SK-N-SH (cell line): ENCODE measurements around the gene SOBP. TPM values are rescaled to one million over a fixed set of nuclear protein-coding genes. Genes with fewer than 3 reads are reported as not detected.

ENCODE experiments used
- CTCF ChIA-PET: fragments of 300-600, 350-600 bp; formaldehyde crosslinking; extraction: SDS; loops from one replicate; lab custom pipeline; 2021; lab: Yijun Ruan, JAX
- POLR2A ChIA-PET: fragments of 350-600 bp; sonication (Branson Sonifier 250); formaldehyde crosslinking; extraction: SDS; loops from one replicate; lab custom pipeline; 2020; ENCODE audit warnings: antibody characterized with exemption, inconsistent platforms; lab: Yijun Ruan, JAX
- DNase-seq: peaks from one replicate; pipeline ENCODE4 v3.0.0; 2012
- H2AFZ ChIP-seq: fragments of 200-600 bp; sonication (generic); 2 replicates; pipeline ENCODE4 v1.8.1; 2016; ENCODE audit warnings: antibody characterized with exemption, mild to moderate bottlenecking, low read depth
- H3F3A ChIP-seq: fragments of 200-600 bp; sonication (generic); replicated peaks from 2 replicates; pipeline ENCODE3; 2016; ENCODE audit warnings: antibody characterized with exemption, mild to moderate bottlenecking; ENCODE audit not compliant: insufficient read depth
- H3K27ac ChIP-seq, 2 experiments: fragments of 200-500 bp in 1 of 2; fragments of 200-600 bp in 1 of 2; sonication (Bioruptor generic) in 1 of 2; sonication (generic), shearing (Covaris generic) in 1 of 2; 2 replicates each; pipeline versions ENCODE4 v1.5.1 to v1.6.1; 2014 to 2016; ENCODE audit warnings: low read depth in 2 of 2, inconsistent platforms in 1 of 2, low read length in 1 of 2, mild to moderate bottlenecking in 1 of 2, mixed read lengths in 1 of 2
- H3K27me3 ChIP-seq: fragments of 200-600 bp; sonication (generic), shearing (Covaris generic); 2 replicates; pipeline ENCODE4 v1.6.1; 2016; ENCODE audit warnings: mixed run types; ENCODE audit not compliant: insufficient read depth
- H3K36me3 ChIP-seq, 2 experiments: fragments of 200-500 bp in 1 of 2; fragments of 200-600 bp in 1 of 2; sonication (Bioruptor generic) in 1 of 2; sonication (generic) in 1 of 2; replicated peaks in 1 of 2; 2 replicates each; pipeline versions ENCODE3 to v1.5.1; 2014 to 2016; ENCODE audit warnings: low read length in 1 of 2, mild to moderate bottlenecking in 1 of 2; ENCODE audit not compliant: insufficient read depth in 2 of 2, control insufficient read depth in 1 of 2
- H3K4me1 ChIP-seq, 2 experiments: fragments of 200-500 bp in 1 of 2; fragments of 200-600 bp in 1 of 2; sonication (Bioruptor generic) in 1 of 2; sonication (generic), shearing (Covaris generic) in 1 of 2; 2 replicates each; pipeline versions ENCODE4 v1.5.1 to v1.6.1; 2014 to 2016; ENCODE audit warnings: low read depth in 1 of 2, low read length in 1 of 2, mixed run types in 1 of 2; ENCODE audit not compliant: insufficient read depth in 2 of 2, control insufficient read depth in 1 of 2
- H3K4me2 ChIP-seq: fragments of 200-600 bp; sonication (generic), shearing (Covaris generic); 2 replicates; pipeline ENCODE4 v1.6.1; 2017; ENCODE audit warnings: mixed run types
- H3K4me3 ChIP-seq, 2 experiments: fragments of 200-500 bp in 1 of 2; fragments of 200-600 bp in 1 of 2; sonication (Bioruptor generic) in 1 of 2; sonication (generic), shearing (Covaris generic) in 1 of 2; 2 replicates each; pipeline versions ENCODE4 v1.5.1 to v1.8.1; 2014 to 2016; ENCODE audit warnings: low read depth in 2 of 2, inconsistent platforms in 1 of 2, low read length in 1 of 2, mild to moderate bottlenecking in 1 of 2, mixed read lengths in 1 of 2, moderate library complexity in 1 of 2
- H3K79me2 ChIP-seq: fragments of 200-600 bp; sonication (generic); 2 replicates; pipeline ENCODE4 v1.8.1; 2017; ENCODE audit warnings: mild to moderate bottlenecking; ENCODE audit not compliant: insufficient read depth
- H3K9ac ChIP-seq: fragments of 200-600 bp; sonication (generic); 2 replicates; pipeline ENCODE4 v1.6.1; 2017; ENCODE audit warnings: mixed run types
- H3K9me2 ChIP-seq: fragments of 200-600 bp; sonication (generic); 2 replicates; pipeline ENCODE4 v1.6.1; 2017; ENCODE audit warnings: mixed run types
- H3K9me3 ChIP-seq: fragments of 200-600 bp; sonication (generic); 2 replicates; pipeline ENCODE4 v1.6.1; 2017; ENCODE audit warnings: mixed run types, mild to moderate bottlenecking, moderate library complexity
- H4K20me1 ChIP-seq: fragments of 200-600 bp; sonication (generic); 2 replicates; pipeline ENCODE4 v1.6.1; 2017; ENCODE audit warnings: mild to moderate bottlenecking, mixed run types; ENCODE audit not compliant: insufficient read depth
- ELF1 ChIP-seq: IDR thresholded peaks from 2 replicates; pipeline ENCODE4 v1.4.0; 2012
- FOXM1 ChIP-seq: IDR thresholded peaks from 2 replicates; pipeline ENCODE4 v1.4.0; 2012; ENCODE audit warnings: low read depth, mild to moderate bottlenecking
- GABPA ChIP-seq: IDR thresholded peaks from 2 replicates; pipeline ENCODE4 v1.4.0; 2012; ENCODE audit warnings: low read depth, mild to moderate bottlenecking
- IRF3 ChIP-seq: fragments of 150-350 bp; IDR thresholded peaks from 2 replicates; pipeline ENCODE4 v1.6.1; 2016; ENCODE audit warnings: mild to moderate bottlenecking, low read depth, low read length
- MAX ChIP-seq: IDR thresholded peaks from 2 replicates; pipeline ENCODE4 v1.4.0; 2012; ENCODE audit warnings: low read depth
- MEF2A ChIP-seq: IDR thresholded peaks from 2 replicates; pipeline ENCODE4 v1.4.0; 2012; ENCODE audit warnings: low read depth, borderline replicate concordance
- RCOR1 ChIP-seq: fragments of 150-350 bp; IDR thresholded peaks from 2 replicates; pipeline ENCODE4 v1.6.1; 2017; ENCODE audit warnings: antibody characterized with exemption, low read length
- RFX5 ChIP-seq: IDR thresholded peaks from 2 replicates; pipeline ENCODE4 v1.6.1; 2012; ENCODE audit warnings: mild to moderate bottlenecking, improper control_type of control experiment, low read length
- RXRA ChIP-seq: IDR thresholded peaks from 2 replicates; pipeline ENCODE4 v1.4.0; 2012; ENCODE audit warnings: low read depth, mild to moderate bottlenecking, borderline replicate concordance
- TAF1 ChIP-seq: IDR thresholded peaks from 2 replicates; pipeline ENCODE4 v1.6.1; 2012; ENCODE audit warnings: low read depth, mild to moderate bottlenecking, low read length, moderate library complexity, borderline replicate concordance
- TCF12 ChIP-seq: IDR thresholded peaks from 2 replicates; pipeline ENCODE4 v1.4.0; 2012
- TEAD4 ChIP-seq: IDR thresholded peaks from 2 replicates; pipeline ENCODE4 v1.4.0; 2012; ENCODE audit warnings: mild to moderate bottlenecking, borderline replicate concordance; ENCODE audit not compliant: insufficient read depth
- WGBS: methylation state at CpG from one replicate; pipeline ENCODE4 v1.1.6; 2017; ENCODE audit warnings: low lambda C conversion rate; 5-methylcytosine and 5-hydroxymethylcytosine counted together
- polyA plus RNA-seq, 3 experiments: library from polyadenylated mRNA; depleted of rRNA; stranded (reverse); fragments of >200 nt; gene quantifications; 2 replicates each; pipeline ENCODE4 v1.2.3, GENCODE V29; 2012
- TF ChIP-seq, protein P1 (sequence below): IDR thresholded peaks from 2 replicates; pipeline ENCODE4; 2012
- TF ChIP-seq, protein P2 (sequence below): fragments of 150-350 bp; IDR thresholded peaks from 2 replicates; pipeline ENCODE4 v1.6.1; 2017; ENCODE audit warnings: antibody characterized with exemption, low read length, low read depth, borderline replicate concordance
- TF ChIP-seq, protein P3 (sequence below): IDR thresholded peaks from 2 replicates; pipeline ENCODE4 v1.4.0; 2012; ENCODE audit warnings: low read depth, borderline replicate concordance

Gene SOBP
- polyA plus RNA-seq, 1 of the 3 experiments (the other 2 are of a cell fraction) = 0.61 TPM

GRCh38 chr6:107706516-107707115, 216.7 kb downstream of the SOBP start:
- ChIA-PET POLR2A (no interaction called here), CTCF (interaction anchor here (1.5 to 4.1 kb wide), 2 partner anchors 27 to 142 kb away, joined by 6 to 22 read pairs; no protein-coding TSS in a partner anchor)
- no peaks in the 10 kb centered on the region for H3K9me3 ChIP-seq
- no peaks in the 10 kb centered on the region for H3K9me2 ChIP-seq
- H4K20me1 ChIP-seq = no peaks in the 10 kb centered on the region
- H3K27ac ChIP-seq = no peak overlapping the region
- H3K79me2 ChIP-seq = no peaks in the 10 kb centered on the region
- no peaks in the 10 kb centered on the region for H3F3A ChIP-seq
- WGBS = 74% methylated on average over 13 of the region's 13 CpGs
- no peaks in the 10 kb centered on the region for H3K27me3 ChIP-seq
- TF ChIP-seq TEAD4 (no peak), TCF12 (no peak), FOXM1 (no peak), IRF3 (no peak), GABPA (no peak), MAX (no peak), RXRA (no peak), RFX5 (no peak), ELF1 (no peak), RCOR1 (no peak), TAF1 (no peak), MEF2A (no peak)
- TF ChIP-seq, protein P1, sequence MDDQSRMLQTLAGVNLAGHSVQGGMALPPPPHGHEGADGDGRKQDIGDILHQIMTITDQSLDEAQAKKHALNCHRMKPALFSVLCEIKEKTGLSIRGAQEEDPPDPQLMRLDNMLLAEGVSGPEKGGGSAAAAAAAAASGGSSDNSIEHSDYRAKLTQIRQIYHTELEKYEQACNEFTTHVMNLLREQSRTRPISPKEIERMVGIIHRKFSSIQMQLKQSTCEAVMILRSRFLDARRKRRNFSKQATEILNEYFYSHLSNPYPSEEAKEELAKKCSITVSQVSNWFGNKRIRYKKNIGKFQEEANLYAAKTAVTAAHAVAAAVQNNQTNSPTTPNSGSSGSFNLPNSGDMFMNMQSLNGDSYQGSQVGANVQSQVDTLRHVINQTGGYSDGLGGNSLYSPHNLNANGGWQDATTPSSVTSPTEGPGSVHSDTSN = no peak
- TF ChIP-seq, protein P2, sequence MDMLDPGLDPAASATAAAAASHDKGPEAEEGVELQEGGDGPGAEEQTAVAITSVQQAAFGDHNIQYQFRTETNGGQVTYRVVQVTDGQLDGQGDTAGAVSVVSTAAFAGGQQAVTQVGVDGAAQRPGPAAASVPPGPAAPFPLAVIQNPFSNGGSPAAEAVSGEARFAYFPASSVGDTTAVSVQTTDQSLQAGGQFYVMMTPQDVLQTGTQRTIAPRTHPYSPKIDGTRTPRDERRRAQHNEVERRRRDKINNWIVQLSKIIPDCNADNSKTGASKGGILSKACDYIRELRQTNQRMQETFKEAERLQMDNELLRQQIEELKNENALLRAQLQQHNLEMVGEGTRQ = no peak
- TF ChIP-seq, protein P3, sequence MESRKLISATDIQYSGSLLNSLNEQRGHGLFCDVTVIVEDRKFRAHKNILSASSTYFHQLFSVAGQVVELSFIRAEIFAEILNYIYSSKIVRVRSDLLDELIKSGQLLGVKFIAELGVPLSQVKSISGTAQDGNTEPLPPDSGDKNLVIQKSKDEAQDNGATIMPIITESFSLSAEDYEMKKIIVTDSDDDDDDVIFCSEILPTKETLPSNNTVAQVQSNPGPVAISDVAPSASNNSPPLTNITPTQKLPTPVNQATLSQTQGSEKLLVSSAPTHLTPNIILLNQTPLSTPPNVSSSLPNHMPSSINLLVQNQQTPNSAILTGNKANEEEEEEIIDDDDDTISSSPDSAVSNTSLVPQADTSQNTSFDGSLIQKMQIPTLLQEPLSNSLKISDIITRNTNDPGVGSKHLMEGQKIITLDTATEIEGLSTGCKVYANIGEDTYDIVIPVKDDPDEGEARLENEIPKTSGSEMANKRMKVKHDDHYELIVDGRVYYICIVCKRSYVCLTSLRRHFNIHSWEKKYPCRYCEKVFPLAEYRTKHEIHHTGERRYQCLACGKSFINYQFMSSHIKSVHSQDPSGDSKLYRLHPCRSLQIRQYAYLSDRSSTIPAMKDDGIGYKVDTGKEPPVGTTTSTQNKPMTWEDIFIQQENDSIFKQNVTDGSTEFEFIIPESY = no peak
- H3K4me2 ChIP-seq = no peak overlapping the region
- H3K4me3 ChIP-seq = no peak overlapping the region
- H2AFZ ChIP-seq = no peak overlapping the region
- H3K9ac ChIP-seq = no peak overlapping the region
- H3K36me3 ChIP-seq = no peaks in the 10 kb centered on the region
- no peak for DNase-seq
- peaks cover 0 to under 1% of the 10 kb centered on the region in 2 experiments; a peak in 2 of 4 replicates for H3K4me1 ChIP-seq
